ENCODE data around the gene CDH10. TPM values are rescaled to one million over a fixed set of nuclear protein-coding genes. Genes with fewer than 3 reads are reported as not detected.

Gene CDH10
- total and polyA plus RNA-seq, 8 donors, result 4.2 TPM; not detected in 7

- DNase-seq, result no peak
- intact Hi-C loops (cut with DNase I; ENCODE audit: low total_unique reads), result no loop called here
- no peak overlapping the region for H3K27ac ChIP-seq
- H3K4me3 ChIP-seq, result no peak overlapping the region
- H3K4me1 ChIP-seq, result no peaks in the 10 kb centered on the region
- TF ChIP-seq EP300 (IDR thresholded peaks at IDR 0.05), result no peak
- no peaks in the 10 kb centered on the region for H3K27me3 ChIP-seq
- no peaks in the 10 kb centered on the region for H3K9me3 ChIP-seq
- H3K36me3 ChIP-seq, result no peaks in the 10 kb centered on the region
Measured at GRCh38 chr5:24624872-24625271, 19.9 kb downstream of the CDH10 start.

- WGBS, 5 donors, result 48 to 64% (median 60%) methylated on average over 1 of the region's 1 CpG
- no peaks in the 10 kb centered on the region for H3K4me1 ChIP-seq
- intact Hi-C loops (cut with DNase I; ENCODE audit: low total_unique reads), result no loop called here
- TF ChIP-seq POLR2AphosphoS5 (IDR thresholded peaks at IDR 0.05) (no peak), CTCF (IDR thresholded peaks at IDR 0.05) (no peak), EP300 (IDR thresholded peaks at IDR 0.05) (no peak), POLR2A (IDR thresholded peaks at IDR 0.05) (no peak)
- no peaks in the 10 kb centered on the region for H3K36me3 ChIP-seq
- no peak overlapping the region for H3K27ac ChIP-seq
- H3K27me3 ChIP-seq, result no peaks in the 10 kb centered on the region
- no peaks in the 10 kb centered on the region for H3K9me3 ChIP-seq
- no peak overlapping the region for H3K4me3 ChIP-seq
- DNase-seq, result no peak
Measured at GRCh38 chr5:24623624-24624023, 21.2 kb downstream of the CDH10 start.

GRCh38 chr5:24623031-24623430, 21.7 kb downstream of the CDH10 start:
- DNase-seq, result peak in 1 of 2 donors; percentile 23
- no peaks in the 10 kb centered on the region for H3K4me1 ChIP-seq
- H3K36me3 ChIP-seq, result no peaks in the 10 kb centered on the region
- H3K27ac ChIP-seq, result no peak overlapping the region
- TF ChIP-seq POLR2A (IDR thresholded peaks at IDR 0.05) (no peak), CTCF (IDR thresholded peaks at IDR 0.05) (no peak), POLR2AphosphoS5 (IDR thresholded peaks at IDR 0.05) (no peak), EP300 (IDR thresholded peaks at IDR 0.05) (no peak)
- WGBS, 5 donors, result 49 to 62% (median 57%) methylated on average over 5 of the region's 5 CpGs
- intact Hi-C loops (cut with DNase I; ENCODE audit: low total_unique reads), result no loop called here
- no peak overlapping the region for H3K4me3 ChIP-seq
- no peaks in the 10 kb centered on the region for H3K27me3 ChIP-seq
- no peaks in the 10 kb centered on the region for H3K9me3 ChIP-seq

- H3K9me3 ChIP-seq, result no peaks in the 10 kb centered on the region
- H3K27ac ChIP-seq, result no peak overlapping the region
- no peaks in the 10 kb centered on the region for H3K4me1 ChIP-seq
- intact Hi-C loops (cut with DNase I; ENCODE audit: low total_unique reads), result no loop called here
- TF ChIP-seq CTCF (IDR thresholded peaks at IDR 0.05), result no peak
- no peak for TF ChIP-seq POLR2A (IDR thresholded peaks at IDR 0.05)
- TF ChIP-seq POLR2AphosphoS5 (IDR thresholded peaks at IDR 0.05), result no peak
- TF ChIP-seq EP300 (IDR thresholded peaks at IDR 0.05), result no peak
- peak in 1 of 2 donors; percentile 71 for DNase-seq
- no peaks in the 10 kb centered on the region for H3K36me3 ChIP-seq
- no peak overlapping the region for H3K4me3 ChIP-seq
- 30 to 39% (median 32%) methylated on average over 6 of the region's 6 CpGs for WGBS, 5 donors
- no peaks in the 10 kb centered on the region for H3K27me3 ChIP-seq
Measured at GRCh38 chr5:24621792-24622191, 23.0 kb downstream of the CDH10 start.

- Histone ChIP-seq H3K27me3 (no peaks in the 10 kb centered on the region), H3K4me3 (no peak overlapping the region), H3K9me3 (no peaks in the 10 kb centered on the region), H3K36me3 (no peaks in the 10 kb centered on the region), H3K27ac (no peak overlapping the region), H3K4me1 (no peaks in the 10 kb centered on the region)
- WGBS, 5 donors, result 45 to 71% (median 53%) methylated on average over 1 of the region's 1 CpG
- intact Hi-C loops (cut with DNase I; ENCODE audit: low total_unique reads), result no loop called here
- TF ChIP-seq CTCF (IDR thresholded peaks at IDR 0.05) (no peak), POLR2A (IDR thresholded peaks at IDR 0.05) (no peak), EP300 (IDR thresholded peaks at IDR 0.05) (no peak), POLR2AphosphoS5 (IDR thresholded peaks at IDR 0.05) (no peak)
- DNase-seq, result no peak
Measured at GRCh38 chr5:24616566-24616965, 28.2 kb downstream of the CDH10 start.

Measured in stomach (tissue), 9 donors.